Stimulated activated CD8-positive, alpha-beta memory T cell treated with anti-CD3 and anti-CD28 coated beads, Interleukin-15, amount 100 ng/mL, for 4 hours (primary cell): ENCODE data around the gene CYP3A7.
"Not testable (repeated sequence)": the region's sequence is repeated elsewhere in the genome, so short reads cannot be mapped to it uniquely, and the experiment has no call there.

Source experiments
- DNase-seq, 2 donors: peaks; one replicate each; pipeline ENCODE4 v3.0.0-alpha.2; 2020; ENCODE audit warnings: low read depth in 2 of 2

The CYP3A7 gene

GRCh38 chr7:99734987-99735386, at the start of gene CYP3A7:
Gene CYP3A7 (minus strand): TSS chr7:99735196. CDS start chr7:99735093, 103 bp downstream.
- no peak for DNase-seq

- no peak for DNase-seq
Measured at GRCh38 chr7:99784007-99784406, 49.0 kb upstream of the CYP3A7 start, which contains the start of gene CYP3A4. Gene CYP3A4 (minus strand): TSS chr7:99784184. CDS start chr7:99784081, 103 bp downstream.

- DNase-seq = no peak
Measured at GRCh38 chr7:99782012-99782953, 47.3 kb upstream of the CYP3A7 start.

DNA sequence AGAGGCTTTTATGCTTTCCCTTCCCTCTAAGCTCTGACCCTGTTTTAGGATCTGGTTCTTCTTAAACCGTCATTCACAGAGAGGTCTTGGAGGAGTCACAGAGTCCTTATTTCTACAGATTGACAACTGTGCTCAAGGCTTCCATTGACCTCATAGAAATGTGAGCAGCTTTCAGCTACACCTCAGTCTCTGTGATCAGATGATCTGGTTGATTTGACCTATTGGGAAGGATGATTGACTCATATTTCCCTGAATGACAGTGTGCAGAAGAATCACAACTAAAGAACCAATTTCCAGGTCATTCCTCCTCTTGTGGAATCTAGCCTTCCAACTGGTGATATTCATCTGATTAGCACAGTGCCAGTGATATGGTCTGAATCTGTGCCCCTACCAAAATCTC, 45.6 kb upstream of the CYP3A7 start:
- DNase-seq = no peak

- no peak for DNase-seq
Measured at GRCh38 chr7:99779949-99780348, 45.0 kb upstream of the CYP3A7 start.

GRCh38 chr7:99778880-99779279, 43.9 kb upstream of the CYP3A7 start:
- DNase-seq = no peak

- not testable (repeated sequence) for DNase-seq
Measured at GRCh38 chr7:99773395-99773794, 38.4 kb upstream of the CYP3A7 start.

DNA sequence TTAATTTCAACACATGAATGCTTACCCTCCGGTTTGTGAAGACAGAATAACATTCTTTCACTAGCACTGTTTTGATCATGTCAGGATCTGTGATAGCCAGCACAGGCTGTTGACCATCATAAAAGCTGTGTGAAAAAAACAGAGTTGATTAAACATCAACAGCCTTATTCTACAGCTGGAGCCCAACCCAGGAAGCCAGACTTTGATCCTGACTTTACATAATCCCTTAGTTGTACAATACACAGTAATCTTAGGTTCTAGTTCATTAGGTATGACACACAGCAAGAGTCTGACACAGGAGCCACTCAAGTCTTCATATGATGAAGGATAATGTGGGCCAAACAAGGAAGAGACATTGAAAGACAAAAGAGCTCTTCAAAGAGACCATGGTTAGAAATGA, 37.6 kb upstream of the CYP3A7 start:
- DNase-seq = no peak

DNA sequence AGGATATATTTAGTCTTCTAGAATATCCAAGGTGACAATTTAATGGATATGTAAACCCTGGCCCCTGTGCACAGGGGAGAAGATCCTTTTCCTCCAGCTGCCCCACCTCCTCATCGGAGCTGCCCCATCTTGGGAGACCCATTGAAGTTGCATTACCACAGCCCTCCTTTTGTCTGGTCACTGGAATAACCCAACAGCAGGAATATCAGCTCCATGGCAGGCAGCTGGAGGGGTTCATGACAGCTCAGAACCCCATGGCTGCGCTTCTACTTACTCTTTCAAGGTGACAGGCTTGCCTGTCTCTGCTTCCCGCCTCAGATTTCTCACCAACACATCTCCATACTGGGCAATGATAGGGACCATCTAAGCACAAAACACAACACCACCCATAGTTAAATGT, 34.5 kb upstream of the CYP3A7 start:
- not testable (repeated sequence) for DNase-seq

DNA sequence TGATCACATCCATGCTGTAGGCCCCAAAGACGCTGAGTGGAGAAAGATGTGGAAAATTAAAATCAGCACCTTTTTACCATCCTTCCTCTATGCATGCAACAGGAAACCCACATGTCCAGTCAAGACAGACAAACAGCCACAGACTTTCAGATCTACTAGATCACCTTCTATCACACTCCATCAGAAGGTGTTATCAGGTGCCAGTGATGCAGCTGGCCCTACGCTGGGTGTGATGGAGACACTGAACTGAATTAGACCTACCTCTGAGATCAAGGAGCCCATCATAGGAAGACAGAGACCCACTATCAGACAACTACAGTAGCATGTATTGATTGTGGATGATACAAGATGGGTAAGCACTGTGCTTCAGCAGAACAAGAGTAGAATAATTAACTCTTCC, 33.5 kb upstream of the CYP3A7 start:
- DNase-seq = no peak

GRCh38 chr7:99767662-99768061, 32.7 kb upstream of the CYP3A7 start:
- no peak for DNase-seq

GRCh38 chr7:99766484-99767099, 31.6 kb upstream of the CYP3A7 start:
- DNase-seq = no peak

DNA sequence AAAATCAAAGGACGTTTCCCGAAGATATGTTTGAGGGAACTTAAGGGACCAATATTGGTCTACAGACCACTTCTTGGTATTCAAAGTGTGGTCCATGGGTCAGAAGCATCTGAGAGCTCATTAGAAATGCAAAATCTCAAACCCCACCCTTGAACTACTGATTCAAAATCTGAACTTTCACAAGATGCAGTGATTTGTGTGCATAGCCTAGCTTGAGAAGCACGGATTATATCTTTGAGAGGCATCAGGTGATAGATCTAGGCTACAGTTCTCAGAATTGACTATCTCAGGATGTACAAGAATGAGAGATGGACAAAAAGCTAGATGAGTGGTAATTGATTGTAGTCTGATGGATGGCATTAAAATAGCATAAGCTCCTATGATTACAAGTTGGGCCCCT, 29.5 kb upstream of the CYP3A7 start:
- no peak for DNase-seq

GRCh38 chr7:99762680-99763327, 27.8 kb upstream of the CYP3A7 start:
- DNase-seq = no peak

GRCh38 chr7:99755085-99755484, 20.1 kb upstream of the CYP3A7 start:
- DNase-seq = no peak

DNA sequence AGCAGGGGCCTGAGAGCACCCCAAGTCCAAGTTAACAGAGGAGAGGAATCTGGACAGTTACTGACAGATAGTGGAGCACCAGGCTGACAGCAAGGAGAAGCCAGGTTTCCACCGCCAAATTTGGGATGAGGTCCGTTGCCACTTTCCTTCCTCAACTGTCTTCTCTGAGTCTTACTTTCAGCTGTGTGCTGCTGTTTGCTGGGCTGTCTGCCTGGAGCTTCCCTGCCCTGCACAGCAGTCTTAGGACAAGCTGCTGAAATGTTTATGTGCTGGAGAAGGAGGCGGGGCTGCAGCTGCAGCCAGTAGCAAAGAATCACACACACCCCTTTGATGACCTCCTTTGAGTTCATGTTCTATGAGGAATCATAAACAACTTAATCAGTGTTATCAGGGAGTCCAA, 17.4 kb upstream of the CYP3A7 start:
- no peak for DNase-seq

DNA sequence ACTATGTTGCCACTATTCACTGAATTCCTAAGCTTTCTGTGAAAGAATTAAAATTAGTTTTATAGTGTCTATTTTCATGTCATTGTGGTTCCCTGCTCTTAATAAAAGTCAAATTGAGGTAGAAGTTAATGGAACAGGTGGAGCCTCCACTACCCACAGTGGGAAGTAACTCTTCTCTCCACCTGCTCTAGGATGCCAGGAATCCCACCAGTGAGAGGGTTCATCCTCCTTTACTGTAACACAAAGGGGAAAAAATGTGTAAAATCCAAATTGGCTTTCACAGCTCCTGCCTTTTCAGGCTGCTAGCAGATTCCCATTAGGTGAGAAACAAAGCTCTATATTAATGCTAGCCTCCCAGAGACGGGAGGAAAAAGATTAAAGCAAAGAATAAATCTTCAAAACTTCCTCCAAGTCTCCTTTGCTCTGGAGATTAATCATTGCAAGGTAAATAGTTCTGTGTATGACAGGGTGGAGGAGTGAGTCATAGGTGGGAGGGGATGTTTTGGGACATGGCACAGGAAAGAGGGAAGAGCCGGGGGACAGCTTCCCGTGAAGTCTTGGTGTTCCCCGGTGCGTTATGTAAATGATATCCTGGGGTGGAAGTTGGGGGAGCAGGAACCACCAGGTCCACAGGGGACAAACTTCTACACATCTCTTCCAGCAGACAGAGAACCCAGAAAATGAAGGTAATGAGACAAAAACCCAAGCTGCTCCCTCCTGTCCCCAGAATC, 16.5 kb upstream of the CYP3A7 start:
- not testable (repeated sequence) for DNase-seq

DNA sequence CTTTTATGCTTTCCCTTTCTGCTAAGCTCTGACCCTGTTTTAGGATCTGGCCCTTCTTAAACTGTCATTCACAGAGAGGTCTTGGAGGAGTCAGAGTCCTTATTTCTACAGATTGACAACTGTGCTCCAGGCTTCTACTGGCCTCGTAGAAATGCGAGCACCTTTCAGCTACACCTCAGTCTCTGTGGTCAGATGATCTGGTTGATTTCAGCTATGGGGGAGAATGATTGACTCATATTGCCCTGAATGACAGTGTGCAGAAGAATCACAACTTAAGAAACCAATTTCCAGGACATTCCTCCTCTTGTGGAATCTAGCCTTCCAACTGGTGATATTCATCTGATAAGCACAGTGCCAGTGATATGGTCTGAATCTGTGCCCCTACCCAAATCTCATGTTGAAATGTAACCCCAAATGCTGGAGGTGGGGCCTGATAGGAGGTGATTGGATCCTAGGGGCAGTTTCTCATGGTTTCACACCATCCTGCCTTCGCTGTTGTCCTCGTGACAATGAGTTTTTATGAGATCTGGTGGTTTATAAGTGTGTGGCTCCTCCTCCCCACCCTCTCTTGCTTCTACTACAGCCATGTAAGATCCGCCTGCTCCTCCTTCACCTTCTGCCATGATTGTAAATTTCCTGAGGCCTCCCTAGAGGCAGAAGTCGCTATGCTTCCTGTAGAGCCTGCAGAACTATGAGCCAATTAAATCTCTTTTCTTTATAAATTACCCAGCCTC, 14.0 kb upstream of the CYP3A7 start:
- no peak for DNase-seq

- DNase-seq = not testable (repeated sequence)
Measured at GRCh38 chr7:99746915-99747314, 11.9 kb upstream of the CYP3A7 start.

- DNase-seq = not testable (repeated sequence)
Measured at GRCh38 chr7:99745395-99745794, 10.4 kb upstream of the CYP3A7 start.
